SK-N-MC (cell line): Measurements from ENCODE around the gene MIDN.

ENCODE experiments used
- DNase-seq: peaks from one replicate; pipeline ENCODE4 v3.0.0-alpha.2; 2011; ENCODE audit warnings: low read depth, low spot score
- H3K27ac ChIP-seq: fragments of 200-600 bp; sonication (generic); 2 replicates; pipeline ENCODE4 v1.5.1; 2016; ENCODE audit warnings: mixed run types
- H3K36me3 ChIP-seq: fragments of 200-600 bp; sonication (generic); 2 replicates; pipeline ENCODE4 v1.6.1; 2017; ENCODE audit warnings: antibody characterized with exemption, low read length, mixed read lengths; ENCODE audit not compliant: insufficient read depth
- H3K4me3 ChIP-seq: fragments of 200-600 bp; sonication (generic); 2 replicates; pipeline ENCODE4 v1.5.1; 2016
- H3K9ac ChIP-seq: fragments of 200-600 bp; sonication (generic); 2 replicates; pipeline ENCODE4 v1.8.0; 2017; ENCODE audit warnings: mixed run types, mixed read lengths; ENCODE audit not compliant: insufficient read length
- H3K9me3 ChIP-seq: fragments of 200-600 bp; sonication (generic); 2 replicates; pipeline ENCODE4 v1.6.1; 2017; ENCODE audit warnings: low read depth, mild to moderate bottlenecking, antibody characterized with exemption, low read length, moderate library complexity, mixed read lengths
- EZH2 ChIP-seq: fragments of 200-600 bp; sonication (generic); IDR thresholded peaks from one replicate; pipeline ENCODE4 v1.6.1; 2017; ENCODE audit warnings: antibody characterized with exemption
- FOXP2 ChIP-seq: optimal IDR thresholded peaks from 2 replicates; pipeline ENCODE3; 2011; ENCODE audit warnings: mild to moderate bottlenecking, moderate library complexity; ENCODE audit not compliant: insufficient read depth; ENCODE audit errors: extremely low read length, control extremely low read depth
- POLR2AphosphoS5 ChIP-seq: IDR thresholded peaks from 2 replicates; pipeline ENCODE4 v1.6.1; 2012; ENCODE audit warnings: mild to moderate bottlenecking, low read depth, low read length, borderline replicate concordance

The MIDN gene

DNA sequence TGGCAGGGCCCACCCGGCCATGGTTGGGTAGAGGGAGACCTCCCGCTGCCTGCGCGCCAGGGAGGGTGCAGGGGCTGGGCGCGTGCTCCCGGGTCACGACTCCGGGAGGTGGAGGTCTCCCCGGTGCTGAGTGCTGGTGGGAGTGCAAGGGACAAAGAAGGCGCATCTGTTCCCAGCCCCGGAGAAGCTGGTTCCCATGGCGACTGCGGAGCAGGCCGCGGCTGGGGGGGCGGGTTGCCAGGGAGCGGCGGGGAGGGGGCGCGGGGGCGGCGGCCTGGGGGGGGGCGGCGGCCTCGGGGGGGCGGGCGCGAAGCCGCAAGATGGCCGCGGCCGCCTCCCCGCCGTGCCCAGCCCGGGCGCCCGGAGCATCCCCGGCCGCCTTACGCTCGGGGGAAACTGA lies 11.8 kb upstream of the MIDN start:
- no peak overlapping the region for H3K27ac ChIP-seq

GRCh38 chr19:1237027-1237659 lies 11.2 kb upstream of the MIDN start:
- peak overlapping the region; percentile 82 for H3K4me3 ChIP-seq
- H3K9me3 ChIP-seq = no peaks in the 10 kb centered on the region
- no peak for DNase-seq
- H3K9ac ChIP-seq = peak overlapping the region; percentile 60
- no peak for TF ChIP-seq EZH2
- no peak for TF ChIP-seq POLR2AphosphoS5
- TF ChIP-seq FOXP2 = no peak
- no peak overlapping the region for H3K27ac ChIP-seq
- no peaks in the 10 kb centered on the region; the same call in 1 of the 2 replicates for H3K36me3 ChIP-seq

More for the DNA sequence above, 11.8 kb upstream of the MIDN start:
- no peak for DNase-seq
- Histone ChIP-seq H3K4me3 (peak overlapping the region; percentile 82), H3K9ac (no peak overlapping the region), H3K36me3 (no peaks in the 10 kb centered on the region; the same call in 1 of the 2 replicates), H3K9me3 (no peaks in the 10 kb centered on the region)
- no peak for TF ChIP-seq FOXP2
- no peak for TF ChIP-seq EZH2
- no peak for TF ChIP-seq POLR2AphosphoS5

DNA sequence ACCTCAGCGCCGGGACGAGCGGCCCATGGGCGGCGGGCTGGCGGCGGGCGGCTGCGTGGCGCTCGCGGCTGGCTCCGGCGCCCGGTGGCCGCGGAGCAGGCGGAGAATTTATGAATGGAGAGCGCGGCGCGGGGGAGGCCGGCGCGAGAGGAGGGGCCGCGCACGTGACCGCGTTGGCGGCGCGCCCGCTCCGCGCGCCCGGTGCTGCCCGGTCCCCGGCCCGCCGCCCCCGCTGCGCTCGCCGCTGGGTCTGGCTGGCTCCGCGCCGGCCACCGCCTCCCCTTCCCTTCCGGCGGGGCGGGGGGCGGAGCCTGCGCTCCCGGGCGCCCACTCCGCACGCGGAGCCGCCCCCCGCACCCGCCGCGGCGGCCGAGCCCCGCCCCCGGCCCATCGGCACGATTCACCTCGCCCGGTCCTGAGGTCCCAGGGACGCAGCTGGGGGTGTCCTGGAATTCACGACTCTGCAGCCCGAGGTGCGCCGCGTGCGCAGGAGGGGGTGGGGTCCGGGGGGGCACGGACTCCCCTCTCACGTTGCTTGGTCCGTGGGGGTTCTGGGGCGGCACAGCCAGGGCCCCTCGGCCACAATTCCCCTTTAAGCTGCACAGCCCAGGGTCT lies 10.5 kb upstream of the MIDN start, which contains the start of gene CBARP:
Gene CBARP, minus strand, starts transcription at position 252 of the 615 bp plus-strand sequence. CDS start 1,905 bp downstream, outside the sequence.
- TF ChIP-seq EZH2 (no peak), FOXP2 (no peak), POLR2AphosphoS5 (no peak)
- H3K4me3 ChIP-seq = peak within 1 kb of the TSS; percentile 82
- H3K36me3 ChIP-seq = no peaks in the 10 kb centered on the region; the same call in 1 of the 2 replicates
- no peak for DNase-seq
- peak within 1 kb of the TSS; percentile 60 for H3K9ac ChIP-seq
- H3K27ac ChIP-seq = peak within 1 kb of the TSS; percentile 11; the same call in 1 of the 2 replicates
- no peaks in the 10 kb centered on the region for H3K9me3 ChIP-seq

- Histone ChIP-seq H3K36me3 (no peaks in the 10 kb centered on the region; the same call in 1 of the 2 replicates), H3K9me3 (no peaks in the 10 kb centered on the region), H3K27ac (peak overlapping the region; percentile 11; the same call in 1 of the 2 replicates), H3K4me3 (peak overlapping the region; percentile 69), H3K9ac (no peak overlapping the region)
- TF ChIP-seq EZH2 (no peak), POLR2AphosphoS5 (no peak), FOXP2 (no peak)
- no peak for DNase-seq
Observed at GRCh38 chr19:1238369-1239303, 9.7 kb upstream of the MIDN start.

- Histone ChIP-seq H3K36me3 (no peaks in the 10 kb centered on the region; the same call in 1 of the 2 replicates), H3K9ac (no peak overlapping the region), H3K9me3 (no peaks in the 10 kb centered on the region), H3K27ac (no peak overlapping the region; the same call in 1 of the 2 replicates), H3K4me3 (no peak overlapping the region; the same call in 1 of the 2 replicates)
- TF ChIP-seq POLR2AphosphoS5 (no peak), FOXP2 (no peak), EZH2 (no peak)
- DNase-seq = no peak
Observed at GRCh38 chr19:1239420-1239795, 9.0 kb upstream of the MIDN start.

GRCh38 chr19:1239796-1240737 lies 8.3 kb upstream of the MIDN start:
- Histone ChIP-seq H3K9ac (peak overlapping the region; percentile 68), H3K27ac (no peak overlapping the region), H3K4me3 (peak overlapping the region; percentile 74)

DNA sequence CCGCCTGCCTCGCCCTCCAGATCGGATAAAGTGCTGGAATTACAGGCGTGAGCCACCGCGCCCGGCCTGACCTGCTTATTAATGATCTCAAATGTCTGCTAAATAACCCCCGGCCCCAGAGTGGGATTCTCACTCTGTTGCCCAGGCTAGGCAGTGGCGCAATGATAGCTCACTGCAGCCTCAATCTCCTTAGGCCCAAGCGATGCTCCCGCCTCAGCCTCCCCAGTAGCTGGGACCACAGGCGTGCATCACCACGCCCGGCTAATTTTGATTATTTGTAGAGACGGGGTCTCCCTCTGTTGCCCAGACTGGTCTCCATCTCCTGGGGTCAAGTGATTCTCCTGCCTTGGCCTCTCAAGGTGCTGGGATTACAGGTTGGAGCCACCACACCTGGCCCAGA lies 7.5 kb upstream of the MIDN start:
- H3K4me3 ChIP-seq = peak overlapping the region; percentile 81
- no peak overlapping the region for H3K27ac ChIP-seq
- H3K9ac ChIP-seq = peak overlapping the region; percentile 11

More at GRCh38 chr19:1239796-1240737, 8.3 kb upstream of the MIDN start:
- no peaks in the 10 kb centered on the region for H3K9me3 ChIP-seq
- TF ChIP-seq POLR2AphosphoS5 (peak; percentile 58), EZH2 (no peak)
- no peak for DNase-seq
- no peaks in the 10 kb centered on the region for H3K36me3 ChIP-seq

More for the DNA sequence above, 7.5 kb upstream of the MIDN start:
- no peak for TF ChIP-seq FOXP2
- TF ChIP-seq POLR2AphosphoS5 = no peak
- no peak for TF ChIP-seq EZH2
- DNase-seq = no peak
- Histone ChIP-seq H3K36me3 (no peaks in the 10 kb centered on the region), H3K9me3 (no peaks in the 10 kb centered on the region)
